ENCODE results near the gene SMKR1.
A peak's percentile ranks its signal among the peaks of the same experiment; 100 is the strongest.
"Not testable (repeated sequence)": the region's sequence is repeated elsewhere in the genome, so short reads cannot be mapped to it uniquely, and the experiment has no call there.

Gene SMKR1

DNA sequence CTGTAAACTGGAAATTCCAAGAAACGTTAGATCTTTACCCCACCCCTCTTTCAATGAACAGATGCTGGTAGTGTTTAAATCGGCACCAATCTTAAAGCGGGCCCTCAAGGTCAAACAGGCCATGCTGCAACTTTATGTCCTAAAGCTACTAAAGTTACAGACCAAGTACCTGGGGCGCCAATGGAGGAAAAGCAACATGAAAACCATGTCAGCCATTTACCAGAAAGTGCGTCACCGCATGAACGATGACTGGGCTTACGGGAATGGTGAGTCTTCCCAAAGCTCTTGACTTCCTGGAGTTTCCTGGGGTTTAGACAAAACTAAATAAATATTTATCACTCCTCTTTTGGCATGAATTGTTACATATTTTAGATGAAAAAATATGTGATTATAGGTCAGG, 19.6 kb upstream of the SMKR1 start:
- no peak for DNase-seq (ENCODE audit: low read depth, low spot score)

DNA sequence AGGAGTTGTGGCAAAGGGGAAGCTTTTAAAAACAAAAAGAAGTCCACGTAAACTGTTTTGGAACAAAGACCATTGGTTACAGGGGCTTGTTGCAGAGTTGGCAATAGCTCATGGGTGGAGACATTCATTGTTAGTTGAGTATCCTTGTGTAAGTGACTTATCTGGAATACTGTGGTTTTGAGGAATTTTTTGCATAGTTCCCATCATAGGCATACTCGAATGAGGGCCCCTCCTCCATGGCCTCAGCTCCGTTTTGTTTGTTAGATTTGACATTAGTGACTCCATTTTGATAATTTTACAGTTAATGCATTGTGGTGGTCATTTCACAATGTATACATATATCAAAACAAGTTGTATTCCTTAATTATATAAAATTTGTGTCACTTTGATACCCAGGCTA, 12.8 kb upstream of the SMKR1 start:
- no peak for DNase-seq (ENCODE audit: low read depth, low spot score)

DNA sequence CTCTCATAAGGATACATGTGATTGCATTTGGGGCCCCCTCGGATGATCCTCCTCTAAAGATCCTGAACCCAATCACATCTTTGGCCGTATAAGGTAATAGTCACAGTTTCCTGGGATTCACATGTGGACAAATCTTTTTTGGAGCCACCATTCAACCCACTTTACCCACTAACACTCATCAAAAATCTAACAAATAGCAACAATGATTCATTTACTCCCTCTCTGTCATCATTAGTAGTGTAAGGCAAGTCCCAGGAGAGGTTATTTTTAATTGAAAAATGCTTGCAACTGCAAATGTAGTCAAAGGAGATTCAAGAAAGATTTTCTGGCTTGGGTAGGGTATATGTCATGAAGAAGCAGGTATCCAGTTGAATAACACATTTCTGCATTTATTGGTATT, 9.9 kb upstream of the SMKR1 start:
- DNase-seq (ENCODE audit: low read depth, low spot score), result no peak

DNA sequence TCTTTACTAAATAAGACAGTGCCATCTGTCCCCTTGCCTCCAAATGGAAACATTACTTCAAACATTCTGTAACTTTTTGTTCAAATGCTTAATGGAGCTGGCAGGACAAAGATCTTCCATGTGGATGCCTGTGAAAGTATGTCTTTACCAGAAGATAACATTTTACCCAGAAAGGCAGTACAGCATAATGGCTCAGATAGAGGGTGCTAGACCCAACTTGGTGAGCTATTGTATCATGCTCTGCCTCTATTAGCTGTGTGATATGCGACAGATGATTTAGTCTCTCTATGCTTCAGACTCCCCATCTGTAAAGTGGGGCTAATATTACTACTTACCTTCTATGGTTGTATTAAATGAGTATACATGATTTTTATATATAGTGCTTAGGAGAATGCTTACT, 8.8 kb upstream of the SMKR1 start:
- no peak for DNase-seq (ENCODE audit: low read depth, low spot score)

DNA sequence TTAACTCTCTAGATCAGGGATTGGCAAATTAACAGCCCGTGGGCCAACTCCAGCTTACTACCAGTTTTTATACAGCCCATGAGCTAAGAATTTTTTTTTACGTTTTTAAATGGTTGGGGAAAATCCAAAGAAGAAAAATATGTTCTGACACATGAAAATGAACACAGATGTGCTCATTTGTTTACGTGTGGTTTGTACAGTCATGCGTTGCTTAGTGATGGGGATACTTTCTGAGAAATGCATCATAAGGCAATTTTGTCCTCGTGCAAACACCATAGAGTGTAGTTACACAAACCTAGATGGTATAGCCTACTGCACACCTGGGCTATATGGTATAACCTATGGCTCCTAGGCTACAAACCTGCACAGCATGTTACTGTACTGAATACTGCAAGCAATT, 8.3 kb upstream of the SMKR1 start:
- peak; percentile 49 for DNase-seq (ENCODE audit: low read depth, low spot score)

DNA sequence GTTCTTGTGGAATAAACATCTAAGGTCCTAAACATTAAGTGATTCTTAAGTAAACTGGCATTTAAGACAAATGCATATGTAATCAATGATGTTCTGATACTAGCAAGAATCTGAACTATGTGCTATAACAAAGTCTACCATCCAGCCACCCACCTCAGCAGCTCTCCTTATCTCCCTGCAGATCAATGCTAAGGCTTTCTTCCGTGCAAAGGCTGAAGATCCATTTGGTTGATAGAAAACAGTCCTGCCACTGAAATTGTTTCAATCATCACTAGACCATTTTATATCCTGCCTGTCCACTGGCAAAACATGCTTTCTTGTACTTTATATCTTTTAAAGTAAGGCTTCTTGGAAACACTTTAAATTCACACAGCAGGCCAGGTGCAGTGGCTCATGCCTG, 6.3 kb upstream of the SMKR1 start:
- DNase-seq (ENCODE audit: low read depth, low spot score), result no peak

DNA sequence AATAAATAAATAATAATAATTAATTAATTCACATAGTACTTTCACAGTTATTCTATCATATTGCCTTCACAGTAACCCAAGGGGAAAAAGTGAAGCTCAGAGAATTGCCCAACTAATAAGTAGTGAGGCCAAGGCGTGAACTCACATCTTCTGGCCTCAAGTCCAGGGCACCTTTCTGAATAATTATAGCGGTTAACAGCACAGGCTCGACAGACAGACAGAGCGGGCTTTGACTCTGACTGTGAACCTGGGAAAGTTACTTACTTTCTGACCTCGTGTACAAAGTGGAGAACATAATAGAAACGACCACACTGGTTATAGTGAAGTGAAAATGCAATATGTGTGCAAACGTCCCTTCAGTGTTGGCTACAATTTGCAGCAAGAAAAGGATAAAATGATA, 5.7 kb upstream of the SMKR1 start:
- no peak for DNase-seq (ENCODE audit: low read depth, low spot score)

DNA sequence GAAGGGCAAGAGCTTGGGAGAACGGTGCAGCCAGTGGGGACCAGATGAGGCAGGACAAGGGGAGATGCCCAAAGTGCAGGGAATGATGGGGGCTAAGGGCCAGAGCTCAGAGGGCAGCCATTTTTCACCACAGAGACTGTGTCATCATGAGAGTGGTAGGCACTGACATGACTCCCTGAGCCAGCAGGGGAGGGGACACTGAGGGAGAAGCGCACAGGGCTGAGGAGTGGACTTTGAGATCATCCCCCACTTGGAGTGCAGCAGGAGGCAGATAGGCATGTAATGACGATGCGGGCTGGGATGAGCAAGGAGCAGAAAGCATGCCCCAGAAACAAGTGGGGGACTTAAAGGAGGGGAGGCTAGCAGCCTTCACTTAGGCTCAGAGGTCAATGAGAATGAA, 5.2 kb upstream of the SMKR1 start:
- no peak for DNase-seq (ENCODE audit: low read depth, low spot score)

DNA sequence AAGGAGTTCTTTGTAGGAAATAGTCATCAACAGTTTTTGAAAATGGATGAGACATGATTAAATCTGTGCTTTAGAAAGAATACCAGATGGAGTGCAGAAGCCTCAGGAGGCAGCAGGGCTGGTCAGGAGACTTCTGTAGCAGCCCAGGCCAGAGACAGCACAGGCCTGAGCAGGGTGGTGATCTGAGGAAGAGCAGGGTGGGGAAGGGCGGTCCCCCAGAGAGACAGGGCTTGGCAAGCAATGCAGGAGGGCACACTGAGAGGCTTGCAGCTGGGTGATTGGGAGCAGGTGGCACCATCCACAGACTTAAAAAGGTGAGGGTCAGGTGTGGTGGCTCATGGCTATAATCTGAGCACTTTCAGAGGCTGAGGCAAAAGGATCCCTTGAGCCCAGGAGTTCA, 4.3 kb upstream of the SMKR1 start:
- no peak for DNase-seq (ENCODE audit: low read depth, low spot score)

DNA sequence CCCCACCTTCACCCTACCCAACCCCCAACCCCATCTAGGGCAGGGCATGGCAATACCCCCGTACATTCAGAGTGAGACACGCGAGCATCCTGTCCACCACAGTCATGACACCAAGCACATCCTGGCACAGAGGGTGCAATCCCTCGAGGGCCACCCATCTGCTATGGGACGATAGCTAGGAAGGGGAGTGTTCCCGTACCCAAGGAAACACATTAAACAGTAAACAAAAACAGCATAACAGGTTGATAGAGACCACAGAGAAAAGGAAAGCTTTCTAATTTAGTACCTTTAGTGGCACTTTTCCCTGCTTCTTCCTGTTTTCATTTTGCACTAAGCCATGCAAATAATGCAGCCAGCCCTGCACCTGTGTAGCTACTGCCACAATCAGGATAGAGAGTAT, 2.3 kb upstream of the SMKR1 start:
- DNase-seq (ENCODE audit: low read depth, low spot score), result no peak

DNA sequence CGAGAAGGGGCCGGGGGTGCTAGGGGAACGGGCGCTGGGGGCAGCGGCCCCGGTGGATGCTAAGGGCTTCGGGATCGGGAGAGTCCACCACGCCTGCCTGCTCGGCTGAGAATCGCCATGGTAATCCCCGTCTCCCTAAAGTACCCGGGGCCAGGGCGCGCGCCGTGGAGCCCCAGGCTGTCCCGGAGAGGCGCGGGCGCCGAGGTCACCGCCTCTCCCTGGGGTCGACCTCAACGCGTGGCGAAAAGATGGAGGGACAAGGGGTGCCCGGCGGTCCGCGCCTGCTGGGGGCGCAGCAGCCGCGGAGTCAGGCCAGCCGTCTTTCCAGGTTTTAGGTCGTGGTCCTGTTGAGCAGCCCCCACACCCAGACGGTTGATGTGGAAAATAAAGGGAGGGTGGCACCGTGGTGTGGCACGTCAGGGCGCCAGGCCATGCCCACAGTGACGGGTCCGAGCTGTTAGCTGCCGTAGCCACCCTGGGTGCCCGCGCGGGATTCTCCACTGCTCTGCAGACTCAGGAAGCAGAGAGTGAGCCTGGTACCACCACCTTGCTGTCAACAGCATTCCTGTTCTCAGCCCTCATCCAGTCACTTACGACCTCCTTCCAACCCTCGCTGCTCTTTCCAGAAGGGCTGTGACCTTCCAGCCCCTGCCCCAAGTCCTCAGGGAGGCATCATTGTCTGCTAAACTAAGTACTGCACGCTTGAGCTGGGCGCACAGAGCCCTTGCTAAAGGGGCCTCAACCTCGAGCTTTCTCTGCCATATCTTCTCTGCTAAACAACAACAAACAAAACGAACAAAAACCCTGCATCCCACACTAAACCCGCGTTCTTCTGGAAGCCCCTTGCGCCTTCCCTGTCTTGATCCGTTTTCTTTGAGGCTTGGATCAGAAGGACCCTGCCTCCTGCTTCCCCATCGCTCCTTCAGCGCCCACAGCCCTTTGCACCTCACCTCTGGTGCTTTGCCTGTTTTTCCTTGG, 666 bp downstream of the SMKR1 start:
- DNase-seq (ENCODE audit: low read depth, low spot score), result no peak

DNA sequence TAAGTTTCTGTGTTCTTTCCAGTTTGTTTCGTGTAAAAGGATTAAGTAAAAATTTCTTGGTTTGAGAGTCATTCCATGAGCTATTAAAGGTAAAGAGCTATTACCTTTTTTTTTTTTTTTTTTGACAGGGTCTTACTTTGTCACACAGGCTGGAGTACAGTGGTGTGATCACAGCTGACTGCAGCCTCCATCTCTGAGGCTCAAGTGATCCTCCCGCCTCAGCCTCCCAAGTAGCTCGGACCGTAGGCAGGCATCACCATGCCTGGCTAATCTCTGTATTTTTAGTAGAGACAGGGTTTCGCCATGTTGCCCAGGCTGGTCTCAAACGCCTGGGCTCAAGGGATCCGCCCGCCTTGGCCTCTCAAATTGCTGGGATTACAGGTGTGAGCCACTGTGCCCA, 1.4 kb downstream of the SMKR1 start:
- no peak for DNase-seq (ENCODE audit: low read depth, low spot score)

DNA sequence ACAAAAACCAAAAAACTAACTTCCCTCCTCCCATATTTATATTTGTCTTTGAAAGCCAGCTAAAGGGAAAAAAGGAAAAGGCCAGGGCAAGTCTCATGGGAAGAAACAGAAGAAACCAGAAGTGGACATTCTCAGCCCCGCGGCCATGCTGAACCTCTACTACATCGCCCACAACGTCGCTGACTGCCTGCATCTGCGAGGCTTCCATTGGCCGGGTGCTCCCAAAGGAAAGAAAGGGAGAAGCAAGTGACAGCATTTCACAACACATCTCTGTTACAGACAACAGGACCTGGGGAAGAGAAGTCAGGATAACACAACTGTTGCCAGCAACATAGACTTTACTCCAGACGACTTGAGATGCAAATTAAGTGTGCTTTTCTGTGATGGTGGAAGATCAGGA, 9.9 kb downstream of the SMKR1 start:
- DNase-seq (ENCODE audit: low read depth, low spot score), result no peak

DNA sequence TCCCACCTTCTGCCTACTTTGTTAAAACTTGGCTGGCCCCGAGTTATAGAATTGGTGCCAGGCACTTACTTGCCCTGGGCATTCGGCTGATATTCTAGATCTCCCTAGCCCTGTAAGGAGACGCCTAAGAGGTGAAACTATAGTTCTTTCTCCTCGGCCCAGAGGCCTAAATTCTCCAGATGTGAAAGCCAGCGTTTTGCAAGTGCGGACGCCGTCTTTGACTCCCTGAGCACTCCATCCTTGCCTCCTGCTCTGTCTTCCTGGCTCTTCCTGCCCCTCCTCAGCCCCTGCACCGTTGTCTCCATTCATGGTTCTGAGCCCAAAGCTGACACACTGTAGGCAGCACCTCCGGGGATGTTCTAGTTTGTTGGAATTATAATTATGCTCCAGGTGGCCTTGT, 11.2 kb downstream of the SMKR1 start:
- no peak for DNase-seq (ENCODE audit: low read depth, low spot score)

DNA sequence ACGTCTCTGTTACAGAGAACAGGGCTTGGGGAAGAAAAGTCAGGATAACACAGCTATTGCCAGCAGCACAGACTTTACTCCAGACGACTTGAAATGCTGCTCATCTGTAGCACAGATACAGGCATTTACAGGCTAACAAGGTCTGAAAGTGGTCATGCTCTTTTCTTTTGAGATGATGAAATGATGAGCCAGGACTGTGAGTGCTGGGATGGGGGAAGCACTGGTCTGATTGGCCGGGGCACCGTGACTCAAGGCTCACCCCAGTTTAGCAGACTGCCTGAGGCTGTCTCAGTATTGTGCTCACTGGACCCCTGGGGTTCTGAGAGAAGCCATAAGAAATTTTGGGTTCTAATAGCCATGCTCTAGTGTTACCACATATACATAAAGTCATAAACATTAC, 12.4 kb downstream of the SMKR1 start:
- DNase-seq (ENCODE audit: low read depth, low spot score), result no peak

DNA sequence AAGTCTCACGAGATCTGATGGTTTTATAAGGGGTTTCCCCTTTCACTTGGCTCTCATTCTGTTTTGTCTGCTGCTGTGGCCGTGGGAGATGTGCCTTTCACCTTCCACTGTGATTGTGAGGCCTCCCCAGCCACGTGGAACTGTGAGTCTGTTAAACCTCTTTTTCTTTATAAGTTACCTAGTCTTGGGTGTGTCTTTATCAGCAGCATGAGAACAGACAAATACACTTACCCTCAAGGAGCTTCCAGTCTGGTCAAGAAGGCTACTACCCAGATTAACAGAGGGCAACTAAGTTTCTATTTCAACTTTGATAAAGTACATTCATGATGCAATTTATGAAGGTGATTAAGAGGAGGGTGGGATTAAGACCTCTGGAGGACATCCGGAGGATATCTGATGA, 13.1 kb downstream of the SMKR1 start:
- DNase-seq (ENCODE audit: low read depth, low spot score), result no peak

DNA sequence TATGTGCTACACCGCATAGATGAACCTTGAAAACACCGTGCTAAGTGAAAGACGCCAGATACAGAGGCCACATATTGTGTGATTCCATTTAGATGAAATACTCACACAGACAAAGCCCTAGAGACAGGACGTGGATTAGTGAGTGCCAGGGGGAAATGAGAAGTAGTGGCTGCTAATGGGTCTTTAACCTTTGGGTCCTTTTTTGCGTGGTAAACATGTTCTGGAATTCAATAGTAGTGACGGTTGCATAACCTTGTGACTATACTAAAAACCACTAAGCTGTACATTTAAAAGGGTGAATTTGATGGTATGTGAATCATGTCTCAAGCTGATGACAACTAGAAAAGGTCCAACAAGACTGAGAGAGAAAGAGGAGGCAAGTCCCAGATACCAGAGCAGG, 15.6 kb downstream of the SMKR1 start:
- DNase-seq (ENCODE audit: low read depth, low spot score), result no peak

DNA sequence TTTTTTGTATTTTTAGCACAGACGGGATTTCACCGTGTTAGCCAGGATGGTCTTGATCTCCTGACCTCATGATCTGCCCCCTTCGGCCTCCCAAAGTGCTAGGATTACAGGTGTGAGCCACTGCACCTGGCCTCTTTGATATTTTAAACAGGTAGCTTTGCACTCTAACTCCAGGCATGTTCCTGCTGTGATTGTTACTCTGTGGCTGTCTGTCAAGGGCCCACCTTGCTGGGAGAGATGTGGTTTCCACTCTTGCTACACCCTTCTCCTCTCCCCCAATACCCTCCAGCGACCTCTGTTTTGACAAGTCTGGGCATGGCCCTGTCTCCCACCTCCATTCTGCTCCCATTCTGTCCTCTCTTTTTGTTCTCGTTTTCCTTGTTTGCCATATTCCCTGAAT, 17.1 kb downstream of the SMKR1 start:
- no peak for DNase-seq (ENCODE audit: low read depth, low spot score)

DNA sequence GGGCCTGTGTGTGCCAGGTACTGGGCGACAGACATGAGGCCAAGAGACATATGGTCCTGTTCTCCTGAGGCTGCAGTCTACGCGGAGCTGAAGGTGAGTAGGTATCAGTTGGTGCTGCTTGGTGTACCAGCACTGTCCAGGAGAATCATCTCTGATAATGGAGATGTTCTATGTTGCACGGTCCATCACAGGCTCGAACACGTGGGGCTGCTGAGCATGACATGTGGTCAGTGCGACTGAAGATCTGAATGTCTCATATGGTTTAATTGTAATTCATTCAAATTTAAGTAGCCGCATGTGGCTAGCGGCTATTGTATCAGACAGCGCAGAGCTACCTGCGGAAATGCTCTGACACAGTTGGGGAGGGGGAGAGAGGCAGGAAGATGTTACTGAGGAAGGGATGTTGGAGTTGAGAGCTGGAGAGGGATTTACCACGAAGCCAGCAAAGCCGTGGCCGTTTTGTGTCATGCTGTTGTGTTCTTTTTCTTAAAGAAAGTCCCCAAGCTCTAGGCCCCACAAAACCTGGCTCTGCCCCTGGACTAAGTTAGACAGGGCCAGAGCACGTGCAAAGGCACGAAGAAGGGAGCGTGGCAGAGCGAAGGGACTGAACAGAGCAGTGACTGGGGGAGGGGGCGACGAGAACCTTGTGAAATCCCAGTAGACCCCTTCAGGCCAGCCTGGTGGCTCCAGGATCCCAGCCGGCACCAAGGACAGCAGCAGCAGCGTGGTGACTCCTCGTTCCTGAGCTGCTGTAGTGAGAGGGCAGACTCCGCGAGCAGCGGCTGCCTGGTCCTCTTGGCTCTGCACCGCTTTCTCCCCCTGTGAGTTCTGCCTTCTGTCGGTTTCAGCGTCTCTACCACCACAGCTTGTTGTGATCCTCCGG, 20.0 kb downstream of the SMKR1 start:
- no peak for DNase-seq (ENCODE audit: low read depth, low spot score)

DNA sequence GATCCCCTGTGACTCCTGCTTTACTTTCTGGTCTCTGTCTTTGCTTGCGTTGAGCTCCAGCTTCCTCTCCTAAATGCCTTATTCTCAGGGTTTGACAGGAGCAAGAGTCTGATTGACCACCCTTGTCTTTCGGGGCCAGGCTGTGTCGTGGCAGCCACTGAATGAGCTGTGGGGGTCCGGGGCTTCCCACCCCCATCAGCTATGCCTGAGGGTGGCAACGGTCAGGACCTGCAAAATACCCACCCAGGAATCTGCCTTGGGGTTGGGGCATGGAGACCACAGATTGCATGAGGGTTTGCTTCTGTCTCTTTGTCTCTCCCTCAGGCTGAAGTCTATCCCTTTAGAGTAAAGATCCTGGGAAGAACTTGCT, 20.6 kb downstream of the SMKR1 start:
- no peak for DNase-seq (ENCODE audit: low read depth, low spot score)

DNA sequence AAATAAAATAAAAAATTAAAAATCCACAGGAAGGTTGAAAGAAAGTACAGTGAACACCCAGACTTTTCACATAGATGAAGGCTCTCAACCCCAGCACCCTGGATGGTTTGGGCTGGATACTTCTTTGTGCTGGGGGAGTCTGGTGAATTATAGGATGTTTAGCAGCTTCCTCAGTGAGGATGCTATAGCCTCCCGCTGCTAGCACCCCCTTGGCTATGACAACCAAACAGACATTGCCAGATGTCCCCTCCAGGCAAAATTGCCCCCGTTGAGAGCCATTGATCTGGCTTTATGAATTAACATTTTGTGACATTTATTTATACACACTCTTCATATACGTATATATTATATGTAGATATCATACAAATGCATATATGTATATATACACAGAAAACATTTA, 21.6 kb downstream of the SMKR1 start:
- DNase-seq (ENCODE audit: low read depth, low spot score), result no peak

DNA sequence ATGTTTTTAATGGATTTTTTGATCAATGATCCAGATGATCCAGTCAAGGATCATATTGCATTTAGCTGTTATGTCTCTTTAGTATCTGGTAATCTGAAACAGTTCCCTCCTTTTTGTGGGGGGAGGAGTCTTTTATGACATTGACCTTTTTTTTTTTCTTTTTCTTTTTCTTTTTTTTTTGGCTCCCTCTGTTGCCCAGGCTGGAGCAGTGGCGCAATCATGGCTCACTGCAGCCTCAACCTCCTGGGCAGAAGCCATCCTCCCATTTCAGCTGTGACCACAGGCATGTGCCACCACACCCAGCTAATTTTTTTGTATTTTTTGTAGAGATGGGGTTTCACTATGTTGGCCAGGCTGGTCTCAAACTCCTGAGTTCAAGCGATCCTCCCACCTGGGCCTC, 22.1 kb downstream of the SMKR1 start:
- not testable (repeated sequence) for DNase-seq (ENCODE audit: low read depth, low spot score)

All from brain pericyte (primary cell).